Left ventricle myocardium superior (tissue), 1 donor: ENCODE data around the gene LARGE1. TPM values are rescaled to one million over a fixed set of nuclear protein-coding genes. Genes with fewer than 3 reads are reported as not detected.

ENCODE experiments used
- ATAC-seq: fragments of 200-7000 bp; cut with Tn5 transposase; one replicate; pipeline ENCODE4 v1.9.1; 2020; ENCODE audit warnings: mild to moderate bottlenecking, moderate library complexity
- DNase-seq: peaks from one replicate; pipeline ENCODE4 v3.0.0-alpha.2; 2020
- intact Hi-C: fragments of 100-400 bp; cut with micrococcal nuclease; formaldehyde crosslinking; loops from one replicate; pipeline ENCODE4 v1.11.0; 2022
- total RNA-seq: library from RNA; stranded (reverse); fragmentation: NEBNext Ultra II Directional; extraction: Animal tissue kit (Norgen Biotek cat#: 25700); gene quantifications from one replicate; pipeline ENCODE4 v1.2.1, GENCODE V29; 2021
- donor health status: DM: no; HTN: yes; CAD: no; lungs with severe emphysema.

LARGE1 gene
- total RNA-seq, 1 donor from 2014 or later: 147 TPM

- intact Hi-C loops: no loop called here
- no peak for ATAC-seq
- no peak for DNase-seq
Observed at GRCh38 chr22:33796494-33796893, 123.8 kb downstream of the LARGE1 start.

- intact Hi-C loops: no loop called here
- DNase-seq: no peak
- peak; percentile 70 for ATAC-seq
Observed at GRCh38 chr22:33793475-33793874, 126.8 kb downstream of the LARGE1 start.

GRCh38 chr22:33792832-33793231, 127.4 kb downstream of the LARGE1 start:
- DNase-seq (no peak), ATAC-seq (peak; percentile 40)
- intact Hi-C loops: no loop called here

GRCh38 chr22:33789690-33790253, 130.5 kb downstream of the LARGE1 start:
- intact Hi-C loops: no loop called here
- DNase-seq (no peak), ATAC-seq (no peak)

GRCh38 chr22:33788927-33789326, 131.3 kb downstream of the LARGE1 start:
- intact Hi-C loops: no loop called here
- ATAC-seq: no peak
- DNase-seq: no peak

- intact Hi-C loops: no loop called here
- DNase-seq (no peak), ATAC-seq (peak; percentile 16)
Observed at GRCh38 chr22:33787645-33788456, 132.4 kb downstream of the LARGE1 start.

GRCh38 chr22:33786149-33786548, 134.1 kb downstream of the LARGE1 start:
- ATAC-seq (no peak), DNase-seq (no peak)
- intact Hi-C loops: no loop called here

GRCh38 chr22:33785283-33785968, 134.8 kb downstream of the LARGE1 start:
- ATAC-seq (no peak), DNase-seq (no peak)
- intact Hi-C loops: no loop called here

GRCh38 chr22:33781411-33781810, 138.9 kb downstream of the LARGE1 start:
- intact Hi-C loops: no loop called here
- ATAC-seq: peak; percentile 93
- DNase-seq: no peak

GRCh38 chr22:33780531-33781136, 139.6 kb downstream of the LARGE1 start:
- intact Hi-C loops: no loop called here
- ATAC-seq: no peak

GRCh38 chr22:33779243-33779642, 141.0 kb downstream of the LARGE1 start:
- DNase-seq: no peak
- no peak for ATAC-seq
- intact Hi-C loops: no loop called here

More at GRCh38 chr22:33780531-33781136, 139.6 kb downstream of the LARGE1 start:
- DNase-seq: no peak

- ATAC-seq (no peak), DNase-seq (no peak)
- intact Hi-C loops: no loop called here
Observed at GRCh38 chr22:33776491-33776890, 143.8 kb downstream of the LARGE1 start.

- intact Hi-C loops: no loop called here
- DNase-seq (no peak), ATAC-seq (no peak)
Observed at GRCh38 chr22:33774781-33775180, 145.5 kb downstream of the LARGE1 start.

GRCh38 chr22:33772745-33773144, 147.5 kb downstream of the LARGE1 start:
- DNase-seq (no peak), ATAC-seq (no peak)
- intact Hi-C loops: no loop called here

GRCh38 chr22:33771136-33771535, 149.1 kb downstream of the LARGE1 start:
- intact Hi-C loops: no loop called here
- ATAC-seq (no peak), DNase-seq (no peak)

GRCh38 chr22:33770723-33771122, 149.6 kb downstream of the LARGE1 start:
- ATAC-seq: peak; percentile 71
- intact Hi-C loops: no loop called here

GRCh38 chr22:33766091-33766490, 154.2 kb downstream of the LARGE1 start:
- ATAC-seq (no peak), DNase-seq (no peak)
- intact Hi-C loops: no loop called here

More at GRCh38 chr22:33770723-33771122, 149.6 kb downstream of the LARGE1 start:
- DNase-seq: no peak

GRCh38 chr22:33758961-33759360, 161.3 kb downstream of the LARGE1 start:
- no peak for ATAC-seq
- intact Hi-C loops: no loop called here
- no peak for DNase-seq

GRCh38 chr22:33757802-33758483, 162.3 kb downstream of the LARGE1 start:
- intact Hi-C loops: no loop called here
- DNase-seq (no peak), ATAC-seq (peak; percentile 75)
